Dendritic cell treated with granulocyte-macrophage colony-stimulating factor and Interleukin-4, amounts not matched to agents 40 ng/mL and 50 ng/mL, for 4 days (primary cell): ENCODE measurements around the gene CCDC85A.

Experiments used
- H3K27ac Mint-ChIP-seq: one replicate; pipeline ENCODE4 v1.8.0; 2022; ENCODE audit warnings: mild to moderate bottlenecking, mixed read lengths
- H3K27me3 Mint-ChIP-seq: one replicate; pipeline ENCODE4 v1.8.0; 2022; ENCODE audit warnings: mild to moderate bottlenecking, mixed read lengths
- H3K36me3 Mint-ChIP-seq: one replicate; pipeline ENCODE4 v1.8.0; 2022; ENCODE audit warnings: low read depth, mixed read lengths
- H3K4me1 Mint-ChIP-seq: one replicate; pipeline ENCODE4 v1.8.0; 2022; ENCODE audit warnings: low read depth, mixed read lengths
- H3K4me3 Mint-ChIP-seq: one replicate; pipeline ENCODE4 v1.8.0; 2022; ENCODE audit warnings: mild to moderate bottlenecking, moderate library complexity, mixed read lengths
- H3K9me3 Mint-ChIP-seq: one replicate; pipeline ENCODE4 v1.8.0; 2022; ENCODE audit warnings: mixed read lengths
- intact Hi-C: fragments of 100-400 bp; cut with micrococcal nuclease; formaldehyde crosslinking; loops from one replicate; pipeline ENCODE4 v1.15.0; 2022

Gene CCDC85A

GRCh38 chr2:56206250-56206649, 22.5 kb downstream of the CCDC85A start:
- Mint-ChIP-seq H3K27ac (no peak overlapping the region), H3K36me3 (no peaks in the 10 kb centered on the region), H3K4me3 (no peak overlapping the region), H3K4me1 (no peaks in the 10 kb centered on the region), H3K9me3 (no peaks in the 10 kb centered on the region), H3K27me3 (no peaks in the 10 kb centered on the region)
- intact Hi-C loops: no loop called here

GRCh38 chr2:56207760-56208159, 24.0 kb downstream of the CCDC85A start:
- intact Hi-C loops: no loop called here
- no peaks in the 10 kb centered on the region for H3K4me1 Mint-ChIP-seq
- H3K36me3 Mint-ChIP-seq: no peaks in the 10 kb centered on the region
- H3K4me3 Mint-ChIP-seq: no peak overlapping the region
- H3K27ac Mint-ChIP-seq: no peak overlapping the region
- H3K27me3 Mint-ChIP-seq: no peaks in the 10 kb centered on the region
- H3K9me3 Mint-ChIP-seq: no peaks in the 10 kb centered on the region

- no peak overlapping the region for H3K27ac Mint-ChIP-seq
- intact Hi-C loops: no loop called here
- no peaks in the 10 kb centered on the region for H3K27me3 Mint-ChIP-seq
- H3K4me3 Mint-ChIP-seq: no peak overlapping the region
- H3K9me3 Mint-ChIP-seq: no peaks in the 10 kb centered on the region
- no peaks in the 10 kb centered on the region for H3K36me3 Mint-ChIP-seq
- no peaks in the 10 kb centered on the region for H3K4me1 Mint-ChIP-seq
Observed at GRCh38 chr2:56208380-56208779, 24.6 kb downstream of the CCDC85A start.

- H3K27me3 Mint-ChIP-seq: no peaks in the 10 kb centered on the region
- no peaks in the 10 kb centered on the region for H3K36me3 Mint-ChIP-seq
- no peaks in the 10 kb centered on the region for H3K9me3 Mint-ChIP-seq
- no peak overlapping the region for H3K4me3 Mint-ChIP-seq
- intact Hi-C loops: no loop called here
- no peak overlapping the region for H3K27ac Mint-ChIP-seq
- no peaks in the 10 kb centered on the region for H3K4me1 Mint-ChIP-seq
Observed at GRCh38 chr2:56209701-56210100, 25.9 kb downstream of the CCDC85A start.

DNA sequence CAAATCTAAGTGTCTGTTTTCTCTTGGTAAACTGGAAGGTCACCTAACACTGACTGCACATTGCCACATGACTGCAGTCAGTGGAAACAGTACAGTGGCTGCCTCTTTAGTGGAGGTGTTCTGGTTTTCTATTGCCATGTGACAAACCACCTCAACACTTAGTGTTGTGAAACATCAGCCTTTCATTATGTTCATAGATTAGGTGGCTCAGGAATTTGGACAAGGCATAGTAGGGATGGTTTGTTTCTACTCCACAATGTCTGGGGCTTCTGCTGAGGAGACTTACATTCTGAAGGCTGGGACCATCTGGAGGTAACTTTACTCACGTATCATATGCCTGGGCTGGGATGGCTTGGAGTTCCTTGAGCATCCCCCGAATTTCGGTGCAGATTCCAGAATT, 26.5 kb downstream of the CCDC85A start:
- no peak overlapping the region for H3K27ac Mint-ChIP-seq
- H3K27me3 Mint-ChIP-seq: no peaks in the 10 kb centered on the region
- H3K4me3 Mint-ChIP-seq: no peak overlapping the region
- no peaks in the 10 kb centered on the region for H3K9me3 Mint-ChIP-seq
- H3K4me1 Mint-ChIP-seq: no peaks in the 10 kb centered on the region
- no peaks in the 10 kb centered on the region for H3K36me3 Mint-ChIP-seq
- intact Hi-C loops: no loop called here

- Mint-ChIP-seq H3K36me3 (no peaks in the 10 kb centered on the region), H3K4me1 (no peaks in the 10 kb centered on the region), H3K4me3 (no peak overlapping the region), H3K27ac (no peak overlapping the region), H3K9me3 (no peaks in the 10 kb centered on the region), H3K27me3 (no peaks in the 10 kb centered on the region)
- intact Hi-C loops: no loop called here
Observed at GRCh38 chr2:56211048-56211447, 27.3 kb downstream of the CCDC85A start.

DNA sequence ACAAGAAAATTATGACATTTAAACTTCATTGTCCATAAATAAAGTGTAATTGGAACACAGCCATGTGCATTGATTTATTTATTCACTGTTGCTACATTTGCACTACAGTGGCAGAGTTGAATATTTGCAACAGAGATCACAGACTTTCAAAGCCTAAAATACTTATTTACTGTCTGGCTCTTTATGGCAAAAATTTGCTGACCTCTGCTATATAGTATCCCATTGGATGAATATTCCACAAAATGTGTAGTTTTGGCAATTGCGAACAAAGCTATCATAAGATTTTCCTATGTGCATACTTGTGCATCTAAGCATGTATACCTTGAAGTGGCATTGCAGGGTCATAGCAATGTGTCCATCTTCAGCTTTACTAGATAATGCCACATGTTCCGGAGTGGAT, 32.1 kb downstream of the CCDC85A start:
- Mint-ChIP-seq H3K4me3 (no peak overlapping the region), H3K4me1 (no peaks in the 10 kb centered on the region), H3K36me3 (no peaks in the 10 kb centered on the region), H3K9me3 (peaks cover 5% of the 10 kb centered on the region), H3K27ac (no peak overlapping the region), H3K27me3 (no peaks in the 10 kb centered on the region)
- intact Hi-C loops: no loop called here

GRCh38 chr2:56217106-56217505, 33.3 kb downstream of the CCDC85A start:
- Mint-ChIP-seq H3K9me3 (peaks cover 5% of the 10 kb centered on the region), H3K36me3 (no peaks in the 10 kb centered on the region), H3K4me1 (no peaks in the 10 kb centered on the region), H3K27ac (no peak overlapping the region), H3K27me3 (no peaks in the 10 kb centered on the region), H3K4me3 (no peak overlapping the region)
- intact Hi-C loops: no loop called here

DNA sequence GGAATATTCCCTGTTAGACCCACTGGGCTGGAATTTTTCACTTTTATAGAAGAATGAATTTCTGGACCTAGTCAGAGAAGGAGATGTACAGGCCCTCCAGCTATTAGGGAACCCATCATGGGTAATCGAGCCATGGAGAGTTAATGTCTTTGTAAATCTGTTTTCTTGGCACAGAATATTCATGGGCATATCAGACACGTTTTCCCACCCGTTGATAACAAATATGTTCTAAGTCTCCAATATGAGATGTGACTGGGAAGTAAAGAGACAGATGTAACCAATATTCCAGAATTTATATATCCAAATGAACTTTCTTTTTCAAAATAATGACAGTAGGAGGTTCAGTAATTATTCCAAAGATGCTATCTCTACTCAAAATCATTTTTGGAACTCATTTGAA, 38.7 kb downstream of the CCDC85A start:
- Mint-ChIP-seq H3K36me3 (no peaks in the 10 kb centered on the region), H3K9me3 (peaks cover 5% of the 10 kb centered on the region), H3K4me3 (no peak overlapping the region), H3K4me1 (no peaks in the 10 kb centered on the region), H3K27me3 (no peaks in the 10 kb centered on the region), H3K27ac (no peak overlapping the region)
- intact Hi-C loops: no loop called here

DNA sequence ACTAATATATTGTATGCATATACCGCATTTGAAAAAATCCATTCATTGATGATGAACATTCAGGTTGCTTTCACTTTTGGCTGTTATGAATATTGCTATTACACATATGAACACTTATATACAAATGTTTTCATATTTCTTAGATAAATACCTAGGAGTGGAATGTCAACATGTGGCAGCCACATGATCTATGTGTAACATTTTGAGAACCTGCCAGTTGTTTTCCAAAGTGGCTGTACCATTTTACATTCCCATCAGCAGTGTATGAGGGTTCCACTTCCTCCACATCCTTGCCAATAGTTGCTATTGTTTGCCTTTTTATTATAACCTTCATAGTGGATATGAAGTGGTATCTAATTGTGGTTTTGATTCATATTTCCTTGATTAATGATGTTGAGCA, 40.5 kb downstream of the CCDC85A start:
- Mint-ChIP-seq H3K9me3 (peaks cover 5% of the 10 kb centered on the region), H3K4me1 (no peaks in the 10 kb centered on the region), H3K36me3 (no peaks in the 10 kb centered on the region), H3K27ac (no peak overlapping the region), H3K4me3 (no peak overlapping the region), H3K27me3 (no peaks in the 10 kb centered on the region)
- intact Hi-C loops: no loop called here

DNA sequence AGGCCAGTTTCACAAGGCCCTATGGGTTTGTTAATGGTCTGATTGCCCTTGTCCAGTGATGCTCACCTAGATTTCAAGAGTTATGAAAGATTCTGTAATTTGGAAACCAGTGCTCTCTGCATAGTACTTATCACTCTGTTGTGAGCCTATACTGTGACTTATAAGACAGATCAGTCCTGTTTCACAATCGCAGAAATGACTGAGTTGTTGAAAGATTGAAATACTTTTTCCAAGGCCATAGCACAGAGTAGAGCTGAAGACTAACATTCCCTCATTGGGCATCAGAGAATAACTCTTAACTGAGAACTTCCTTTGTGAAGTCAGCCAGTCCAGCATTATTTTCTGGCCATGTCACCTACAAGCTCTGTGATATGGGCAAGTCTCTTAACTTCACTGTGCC, 44.0 kb downstream of the CCDC85A start:
- Mint-ChIP-seq H3K9me3 (no peaks in the 10 kb centered on the region), H3K4me3 (no peak overlapping the region), H3K36me3 (no peaks in the 10 kb centered on the region), H3K27ac (no peak overlapping the region), H3K4me1 (no peaks in the 10 kb centered on the region), H3K27me3 (no peaks in the 10 kb centered on the region)
- intact Hi-C loops: no loop called here

- no peaks in the 10 kb centered on the region for H3K36me3 Mint-ChIP-seq
- no peak overlapping the region for H3K27ac Mint-ChIP-seq
- no peaks in the 10 kb centered on the region for H3K27me3 Mint-ChIP-seq
- intact Hi-C loops: no loop called here
- no peaks in the 10 kb centered on the region for H3K9me3 Mint-ChIP-seq
- no peak overlapping the region for H3K4me3 Mint-ChIP-seq
- H3K4me1 Mint-ChIP-seq: no peaks in the 10 kb centered on the region
Observed at GRCh38 chr2:56229397-56230060, 45.7 kb downstream of the CCDC85A start.

- H3K27me3 Mint-ChIP-seq: no peaks in the 10 kb centered on the region
- intact Hi-C loops: no loop called here
- no peaks in the 10 kb centered on the region for H3K36me3 Mint-ChIP-seq
- no peak overlapping the region for H3K4me3 Mint-ChIP-seq
- H3K27ac Mint-ChIP-seq: no peak overlapping the region
- no peaks in the 10 kb centered on the region for H3K9me3 Mint-ChIP-seq
- H3K4me1 Mint-ChIP-seq: no peaks in the 10 kb centered on the region
Observed at GRCh38 chr2:56230156-56230555, 46.4 kb downstream of the CCDC85A start.

GRCh38 chr2:56231361-56231760, 47.6 kb downstream of the CCDC85A start:
- intact Hi-C loops: no loop called here
- Mint-ChIP-seq H3K4me1 (no peaks in the 10 kb centered on the region), H3K27ac (no peak overlapping the region), H3K9me3 (no peaks in the 10 kb centered on the region), H3K4me3 (no peak overlapping the region), H3K27me3 (no peaks in the 10 kb centered on the region), H3K36me3 (no peaks in the 10 kb centered on the region)

DNA sequence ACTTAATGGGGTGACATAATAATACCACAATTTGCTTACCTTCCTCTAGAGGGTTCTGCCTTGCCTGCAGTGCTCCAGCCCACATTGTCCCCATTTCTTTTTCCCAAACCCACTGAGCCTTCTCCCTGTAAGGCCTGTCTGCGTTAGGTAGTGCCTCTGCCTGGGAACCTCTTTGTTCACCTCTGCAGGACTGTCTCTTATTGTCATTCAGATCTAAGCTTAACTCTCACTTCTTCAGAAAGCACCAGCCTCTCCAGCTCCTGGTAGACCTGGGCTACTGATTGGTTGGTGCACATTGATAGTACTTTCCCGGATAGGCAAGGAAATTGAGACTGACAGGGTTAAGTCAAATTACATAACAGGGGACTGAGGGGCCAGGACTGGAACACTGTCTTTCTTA, 49.1 kb downstream of the CCDC85A start:
- H3K4me1 Mint-ChIP-seq: no peaks in the 10 kb centered on the region
- H3K36me3 Mint-ChIP-seq: no peaks in the 10 kb centered on the region
- no peak overlapping the region for H3K27ac Mint-ChIP-seq
- H3K9me3 Mint-ChIP-seq: no peaks in the 10 kb centered on the region
- H3K4me3 Mint-ChIP-seq: no peak overlapping the region
- intact Hi-C loops: no loop called here
- H3K27me3 Mint-ChIP-seq: no peaks in the 10 kb centered on the region
